Endodermal cell (in vitro differentiated cells): ENCODE data around the gene INSYN1. TPM values are rescaled to one million over a fixed set of nuclear protein-coding genes. Genes with fewer than 3 reads are reported as not detected.
A peak's percentile ranks its signal among the peaks of the same experiment; 100 is the strongest.
"Not testable (repeated sequence)": the region's sequence is repeated elsewhere in the genome, so short reads cannot be mapped to it uniquely, and the experiment has no call there.

ENCODE experiments used
- DNase-seq: peaks from one replicate; pipeline ENCODE4 v3.0.0-alpha.2; 2017
- H3K27ac ChIP-seq: 2 replicates; pipeline ENCODE4 v1.5.1; 2013; ENCODE audit warnings: mild to moderate bottlenecking, low read depth, low read length, moderate library complexity
- H3K27me3 ChIP-seq: 2 replicates; pipeline ENCODE4 v1.6.1; 2013; ENCODE audit warnings: mild to moderate bottlenecking, low read length, moderate library complexity; ENCODE audit not compliant: insufficient read depth, control insufficient read depth, poor library complexity, severe bottlenecking
- H3K36me3 ChIP-seq: 2 replicates; pipeline ENCODE4 v1.7.0; 2013; ENCODE audit warnings: mild to moderate bottlenecking, low read length, moderate library complexity; ENCODE audit not compliant: control insufficient read depth, insufficient read depth
- H3K4me1 ChIP-seq: one replicate; pipeline ENCODE4 v1.7.0; 2013; ENCODE audit warnings: low read length; ENCODE audit not compliant: control insufficient read depth, insufficient read depth
- H3K4me3 ChIP-seq: 2 replicates; pipeline ENCODE4 v1.5.1; 2013; ENCODE audit warnings: mild to moderate bottlenecking, low read length, moderate library complexity
- H3K9ac ChIP-seq: 2 replicates; pipeline ENCODE4 v1.6.1; 2013; ENCODE audit warnings: mild to moderate bottlenecking, low read length, moderate library complexity; ENCODE audit not compliant: poor library complexity, severe bottlenecking; ENCODE audit errors: extremely low read depth
- H3K9me3 ChIP-seq: 2 replicates; pipeline ENCODE4 v1.6.1; 2013; ENCODE audit warnings: mild to moderate bottlenecking, low read length, moderate library complexity; ENCODE audit not compliant: control insufficient read depth
- H3K27ac Mint-ChIP-seq: 2 replicates; pipeline ENCODE4 v1.8.0; 2020; ENCODE audit warnings: mixed read lengths
- H3K27me3 Mint-ChIP-seq: 2 replicates; pipeline ENCODE4 v1.8.0; 2021; ENCODE audit warnings: mild to moderate bottlenecking, mixed read lengths; ENCODE audit not compliant: insufficient read depth
- H3K36me3 Mint-ChIP-seq: 2 replicates; pipeline ENCODE4 v1.8.0; 2020; ENCODE audit warnings: low read depth, mixed read lengths
- H3K4me1 Mint-ChIP-seq: 2 replicates; pipeline ENCODE4 v1.8.0; 2020; ENCODE audit warnings: mixed read lengths
- H3K4me3 Mint-ChIP-seq: 2 replicates; pipeline ENCODE4 v1.8.0; 2020; ENCODE audit warnings: mild to moderate bottlenecking, moderate library complexity, mixed read lengths
- H3K9me3 Mint-ChIP-seq: 2 replicates; pipeline ENCODE4 v1.8.0; 2020; ENCODE audit warnings: mild to moderate bottlenecking, mixed read lengths
- WGBS, 2 experiments: methylation state at CpG; one replicate each; pipeline versions ENCODE4 v1.1.5 to v1.1.7; 2013; ENCODE audit warnings: missing lambda C conversion rate in 2 of 2, mixed read lengths in 1 of 2; ENCODE audit not compliant: insufficient coverage in 1 of 2, insufficient read length in 1 of 2; 5-methylcytosine and 5-hydroxymethylcytosine counted together
- total RNA-seq, 2 donors: library from RNA; stranded (reverse); fragmentation: NEBNext Ultra II Directional in 1 of 2; extraction: Animal tissue kit (Norgen Biotek cat#: 25700) in 1 of 2; gene quantifications; 2 replicates in 1 of 2; 3 replicates in 1 of 2; pipeline ENCODE4 v1.2.1, GENCODE V29; 2021
- TF ChIP-seq, protein P1 (sequence below): fragments of 200-600 bp; sonication (generic); conservative IDR thresholded peaks from 2 replicates; pipeline ENCODE4 v1.5.0; 2021; ENCODE audit warnings: antibody characterized with exemption, mild to moderate bottlenecking

Gene INSYN1
- total RNA-seq, 2 donors from 2014 or later = 0.33 to 0.55 TPM

DNA sequence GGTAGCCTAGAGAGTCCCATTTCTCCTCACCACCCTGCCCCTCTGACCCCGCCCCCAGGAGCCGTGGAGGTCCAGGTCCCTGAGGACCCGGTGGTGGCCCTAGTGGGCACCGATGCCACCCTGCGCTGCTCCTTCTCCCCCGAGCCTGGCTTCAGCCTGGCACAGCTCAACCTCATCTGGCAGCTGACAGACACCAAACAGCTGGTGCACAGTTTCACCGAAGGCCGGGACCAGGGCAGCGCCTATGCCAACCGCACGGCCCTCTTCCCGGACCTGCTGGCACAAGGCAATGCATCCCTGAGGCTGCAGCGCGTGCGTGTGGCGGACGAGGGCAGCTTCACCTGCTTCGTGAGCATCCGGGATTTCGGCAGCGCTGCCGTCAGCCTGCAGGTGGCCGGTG lies 49.5 kb downstream of the INSYN1 start:
- H3K4me3 ChIP-seq, H3K9me3 Mint-ChIP-seq, H3K27me3 Mint-ChIP-seq, H3K4me3 Mint-ChIP-seq, H3K4me1 Mint-ChIP-seq, DNase-seq, H3K9ac ChIP-seq, H3K9me3 ChIP-seq, H3K27ac ChIP-seq, H3K4me1 ChIP-seq, H3K27ac Mint-ChIP-seq, H3K27me3 ChIP-seq: not testable (repeated sequence)
- TF ChIP-seq, protein P1, sequence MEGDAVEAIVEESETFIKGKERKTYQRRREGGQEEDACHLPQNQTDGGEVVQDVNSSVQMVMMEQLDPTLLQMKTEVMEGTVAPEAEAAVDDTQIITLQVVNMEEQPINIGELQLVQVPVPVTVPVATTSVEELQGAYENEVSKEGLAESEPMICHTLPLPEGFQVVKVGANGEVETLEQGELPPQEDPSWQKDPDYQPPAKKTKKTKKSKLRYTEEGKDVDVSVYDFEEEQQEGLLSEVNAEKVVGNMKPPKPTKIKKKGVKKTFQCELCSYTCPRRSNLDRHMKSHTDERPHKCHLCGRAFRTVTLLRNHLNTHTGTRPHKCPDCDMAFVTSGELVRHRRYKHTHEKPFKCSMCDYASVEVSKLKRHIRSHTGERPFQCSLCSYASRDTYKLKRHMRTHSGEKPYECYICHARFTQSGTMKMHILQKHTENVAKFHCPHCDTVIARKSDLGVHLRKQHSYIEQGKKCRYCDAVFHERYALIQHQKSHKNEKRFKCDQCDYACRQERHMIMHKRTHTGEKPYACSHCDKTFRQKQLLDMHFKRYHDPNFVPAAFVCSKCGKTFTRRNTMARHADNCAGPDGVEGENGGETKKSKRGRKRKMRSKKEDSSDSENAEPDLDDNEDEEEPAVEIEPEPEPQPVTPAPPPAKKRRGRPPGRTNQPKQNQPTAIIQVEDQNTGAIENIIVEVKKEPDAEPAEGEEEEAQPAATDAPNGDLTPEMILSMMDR = peak; percentile 44
- H3K36me3 Mint-ChIP-seq = peaks cover 44% of the 10 kb centered on the region
- WGBS, 2 experiments = 96% methylated on average over 14 to 23 of the region's 23 CpGs
- peaks cover 47% of the 10 kb centered on the region for H3K36me3 ChIP-seq

DNA sequence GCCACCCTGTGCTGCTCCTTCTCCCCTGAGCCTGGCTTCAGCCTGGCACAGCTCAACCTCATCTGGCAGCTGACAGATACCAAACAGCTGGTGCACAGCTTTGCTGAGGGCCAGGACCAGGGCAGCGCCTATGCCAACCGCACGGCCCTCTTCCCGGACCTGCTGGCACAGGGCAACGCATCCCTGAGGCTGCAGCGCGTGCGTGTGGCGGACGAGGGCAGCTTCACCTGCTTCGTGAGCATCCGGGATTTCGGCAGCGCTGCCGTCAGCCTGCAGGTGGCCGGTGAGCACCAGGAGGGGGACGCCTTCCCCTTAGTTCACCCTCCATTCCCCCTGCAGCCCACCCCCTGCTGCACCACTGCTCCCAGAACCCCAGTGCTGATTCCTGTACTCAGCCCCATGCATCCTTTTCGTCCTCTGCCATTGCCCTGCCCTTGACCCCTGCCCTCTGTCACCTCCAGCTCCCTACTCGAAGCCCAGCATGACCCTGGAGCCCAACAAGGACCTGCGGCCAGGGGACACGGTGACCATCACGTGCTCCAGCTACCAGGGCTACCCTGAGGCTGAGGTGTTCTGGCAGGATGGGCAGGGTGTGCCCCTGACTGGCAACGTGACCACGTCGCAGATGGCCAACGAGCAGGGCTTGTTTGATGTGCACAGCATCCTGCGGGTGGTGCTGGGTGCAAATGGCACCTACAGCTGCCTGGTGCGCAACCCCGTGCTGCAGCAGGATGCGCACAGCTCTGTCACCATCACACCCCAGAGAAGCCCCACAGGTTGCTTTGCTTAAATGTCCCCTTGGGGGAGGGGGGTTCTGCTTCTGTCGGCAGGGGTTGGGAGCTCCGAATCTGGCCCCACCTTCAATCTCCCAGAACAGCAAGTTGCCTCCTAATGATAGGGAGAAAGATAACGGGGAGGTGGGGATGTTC lies 50.6 kb downstream of the INSYN1 start:
- TF ChIP-seq, protein P1 = peak; percentile 51
- 93 to 95% methylated on average over 10 to 33 of the region's 33 CpGs for WGBS, 2 experiments
- not testable (repeated sequence) for H3K4me3 Mint-ChIP-seq, DNase-seq, H3K4me1 Mint-ChIP-seq, H3K4me3 ChIP-seq, H3K9ac ChIP-seq, H3K4me1 ChIP-seq, H3K9me3 ChIP-seq, H3K27ac Mint-ChIP-seq, H3K27me3 Mint-ChIP-seq, H3K9me3 Mint-ChIP-seq, H3K27ac ChIP-seq, H3K27me3 ChIP-seq
- peaks cover 43% of the 10 kb centered on the region for H3K36me3 Mint-ChIP-seq
- peaks cover 43% of the 10 kb centered on the region for H3K36me3 ChIP-seq

DNA sequence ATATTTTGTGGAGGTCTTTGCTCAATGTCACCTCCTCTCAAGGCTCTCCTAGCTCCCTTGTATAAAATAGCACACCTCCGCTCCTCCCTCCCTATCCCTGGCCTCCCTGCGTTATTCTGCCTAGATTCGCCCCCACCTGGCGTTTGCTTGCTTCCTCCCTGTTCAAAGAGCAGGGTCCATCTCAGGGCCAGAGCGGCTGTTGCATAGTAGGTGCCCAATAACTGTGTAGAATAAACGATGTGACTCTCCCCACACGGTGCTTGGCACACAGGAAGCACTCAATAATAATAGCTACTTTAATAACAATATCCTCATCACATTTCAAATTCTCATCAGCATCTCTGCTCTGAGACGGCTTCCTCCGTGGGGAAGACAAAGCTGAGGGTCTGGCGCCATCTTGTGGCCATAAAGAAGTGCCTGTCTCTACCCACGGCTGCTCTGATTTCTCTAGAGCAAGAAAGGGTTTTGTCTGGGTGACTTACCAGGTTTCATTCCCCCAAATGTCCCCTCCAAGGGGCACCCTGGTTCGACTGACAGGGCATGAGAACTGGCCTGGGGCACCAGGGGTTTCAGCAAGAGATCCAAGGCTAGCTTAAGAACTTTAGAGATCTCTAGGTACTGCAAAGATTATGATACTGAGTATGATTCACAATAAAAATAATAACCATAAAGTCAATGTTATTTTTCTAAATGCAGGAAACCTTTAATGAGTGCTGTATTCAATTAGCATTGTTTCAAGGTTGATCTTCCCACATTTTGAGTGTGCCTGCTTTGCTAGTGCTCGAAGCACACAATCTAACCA lies 52.9 kb downstream of the INSYN1 start:
- Mint-ChIP-seq H3K4me3 (no peak overlapping the region), H3K27me3 (no peaks in the 10 kb centered on the region)
- no peak overlapping the region for H3K9ac ChIP-seq

More for the DNA sequence above, 52.9 kb downstream of the INSYN1 start:
- no peak overlapping the region for H3K27ac ChIP-seq
- Mint-ChIP-seq H3K4me1 (peaks cover 11% of the 10 kb centered on the region), H3K36me3 (peaks cover 24% of the 10 kb centered on the region), H3K27ac (peak overlapping the region; percentile 68), H3K9me3 (no peaks in the 10 kb centered on the region)
- H3K9me3 ChIP-seq = no peaks in the 10 kb centered on the region
- H3K4me3 ChIP-seq = no peak overlapping the region
- WGBS, 2 experiments = 34 to 42% methylated on average over 10 to 13 of the region's 13 CpGs
- peak; percentile 87 for DNase-seq
- H3K4me1 ChIP-seq = no peaks in the 10 kb centered on the region
- no peaks in the 10 kb centered on the region for H3K27me3 ChIP-seq
- TF ChIP-seq, protein P1 = peak; percentile 99
- peaks cover 23% of the 10 kb centered on the region for H3K36me3 ChIP-seq
